Stimulated activated CD8-positive, alpha-beta memory T cell treated with anti-CD3 and anti-CD28 coated beads, Interleukin-15, amount 100 ng/mL, for 1 hour (primary cell): ENCODE results near the gene DMD.

ENCODE experiments used
- DNase-seq: peaks from one replicate; pipeline ENCODE4 v3.0.0-alpha.2; 2020; ENCODE audit warnings: low read depth

The DMD gene

GRCh38 chrX:31337332-31337731 lies 1874.0 kb downstream of the DMD start:
- DNase-seq, result no peak

GRCh38 chrX:31336419-31336818 lies 1874.9 kb downstream of the DMD start:
- no peak for DNase-seq

GRCh38 chrX:31334997-31335396 lies 1876.4 kb downstream of the DMD start:
- DNase-seq, result no peak

GRCh38 chrX:31333165-31333831 lies 1878.1 kb downstream of the DMD start:
- no peak for DNase-seq

- DNase-seq, result no peak
These were observed 1879.4 kb downstream of the DMD start for GRCh38 chrX:31331928-31332327.

GRCh38 chrX:31331015-31331414 lies 1880.3 kb downstream of the DMD start:
- no peak for DNase-seq

GRCh38 chrX:31329298-31329697 lies 1882.1 kb downstream of the DMD start:
- no peak for DNase-seq

- no peak for DNase-seq
These were observed 1887.7 kb downstream of the DMD start for GRCh38 chrX:31323658-31324057.

- no peak for DNase-seq
These were observed 1890.6 kb downstream of the DMD start for GRCh38 chrX:31320740-31321139.

- no peak for DNase-seq
These were observed 1891.8 kb downstream of the DMD start for GRCh38 chrX:31319586-31319985.

- DNase-seq, result no peak
These were observed 1892.5 kb downstream of the DMD start for GRCh38 chrX:31318866-31319265.

GRCh38 chrX:31316340-31316991 lies 1894.9 kb downstream of the DMD start:
- DNase-seq, result no peak

- no peak for DNase-seq
These were observed 1896.4 kb downstream of the DMD start for GRCh38 chrX:31314921-31315320.

GRCh38 chrX:31307952-31308351 lies 1903.4 kb downstream of the DMD start:
- no peak for DNase-seq

- no peak for DNase-seq
These were observed 1908.7 kb downstream of the DMD start for GRCh38 chrX:31302573-31303075.

GRCh38 chrX:31301941-31302340 lies 1909.4 kb downstream of the DMD start:
- DNase-seq, result no peak

- no peak for DNase-seq
These were observed 1910.1 kb downstream of the DMD start for GRCh38 chrX:31301203-31301602.

GRCh38 chrX:31298916-31299315 lies 1912.4 kb downstream of the DMD start:
- DNase-seq, result no peak

GRCh38 chrX:31297881-31298280 lies 1913.5 kb downstream of the DMD start:
- DNase-seq, result no peak

- no peak for DNase-seq
These were observed 1916.9 kb downstream of the DMD start for GRCh38 chrX:31294475-31294874.

- DNase-seq, result no peak
These were observed 1917.9 kb downstream of the DMD start for GRCh38 chrX:31293409-31293808.

- no peak for DNase-seq
These were observed 1920.2 kb downstream of the DMD start for GRCh38 chrX:31291131-31291530.

- no peak for DNase-seq
These were observed 1923.5 kb downstream of the DMD start for GRCh38 chrX:31287861-31288260.

GRCh38 chrX:31280580-31280979 lies 1930.8 kb downstream of the DMD start:
- no peak for DNase-seq
